Measurements from ENCODE around the gene SPART. TPM values are rescaled to one million over a fixed set of nuclear protein-coding genes. Genes with fewer than 3 reads are reported as not detected.
A peak's percentile ranks its signal among the peaks of the same experiment; 100 is the strongest.

The SPART gene
- total and polyA plus RNA-seq, 9 of the 15 experiments (the other 6 are each of a cell fraction or from before 2014, with no cell fraction given), result 18.7 to 79.0 (median 41.0) TPM

DNA sequence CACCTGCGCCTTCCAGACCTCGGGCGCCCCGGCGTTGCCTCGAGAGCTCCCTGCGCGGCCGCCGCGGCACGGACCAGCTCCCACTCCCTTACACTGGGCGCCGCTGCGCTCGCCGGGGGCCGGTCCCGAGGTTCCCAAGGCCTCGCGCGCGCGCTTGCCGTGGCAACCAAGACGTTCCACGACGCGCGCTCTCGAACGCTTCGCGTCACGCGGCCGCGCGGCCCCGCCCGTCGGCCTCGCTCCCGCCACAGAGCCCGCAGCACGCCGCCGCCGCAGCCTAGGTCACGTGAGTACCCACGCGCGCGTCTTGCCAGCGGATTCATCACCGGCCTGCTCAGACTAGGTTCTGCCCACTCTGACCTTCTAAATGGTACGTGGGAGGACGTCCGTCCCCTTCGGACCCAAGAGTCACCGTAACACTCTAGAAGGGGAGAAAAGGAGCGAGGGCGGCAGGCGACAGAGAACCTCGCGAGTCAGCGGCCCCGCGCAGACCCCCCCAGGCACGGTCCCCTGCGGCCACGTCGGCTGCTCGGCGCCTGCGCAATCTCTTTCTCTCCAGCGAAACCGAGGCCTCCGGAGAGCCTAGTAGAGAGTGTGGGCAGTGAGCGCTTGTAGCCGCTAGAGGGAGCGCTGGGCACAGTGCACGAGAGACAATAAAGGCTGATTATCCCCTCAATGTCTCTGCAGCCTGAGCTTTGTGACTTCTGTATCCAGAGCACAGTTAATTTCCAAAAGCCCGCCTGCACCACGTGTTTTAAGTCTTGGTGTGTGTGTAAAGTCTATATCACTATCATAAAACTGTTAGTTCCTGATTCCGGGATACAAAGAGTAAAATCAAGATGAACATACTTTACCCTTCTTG, at the start of gene SPART (continued):
- TF ChIP-seq, protein P1, sequence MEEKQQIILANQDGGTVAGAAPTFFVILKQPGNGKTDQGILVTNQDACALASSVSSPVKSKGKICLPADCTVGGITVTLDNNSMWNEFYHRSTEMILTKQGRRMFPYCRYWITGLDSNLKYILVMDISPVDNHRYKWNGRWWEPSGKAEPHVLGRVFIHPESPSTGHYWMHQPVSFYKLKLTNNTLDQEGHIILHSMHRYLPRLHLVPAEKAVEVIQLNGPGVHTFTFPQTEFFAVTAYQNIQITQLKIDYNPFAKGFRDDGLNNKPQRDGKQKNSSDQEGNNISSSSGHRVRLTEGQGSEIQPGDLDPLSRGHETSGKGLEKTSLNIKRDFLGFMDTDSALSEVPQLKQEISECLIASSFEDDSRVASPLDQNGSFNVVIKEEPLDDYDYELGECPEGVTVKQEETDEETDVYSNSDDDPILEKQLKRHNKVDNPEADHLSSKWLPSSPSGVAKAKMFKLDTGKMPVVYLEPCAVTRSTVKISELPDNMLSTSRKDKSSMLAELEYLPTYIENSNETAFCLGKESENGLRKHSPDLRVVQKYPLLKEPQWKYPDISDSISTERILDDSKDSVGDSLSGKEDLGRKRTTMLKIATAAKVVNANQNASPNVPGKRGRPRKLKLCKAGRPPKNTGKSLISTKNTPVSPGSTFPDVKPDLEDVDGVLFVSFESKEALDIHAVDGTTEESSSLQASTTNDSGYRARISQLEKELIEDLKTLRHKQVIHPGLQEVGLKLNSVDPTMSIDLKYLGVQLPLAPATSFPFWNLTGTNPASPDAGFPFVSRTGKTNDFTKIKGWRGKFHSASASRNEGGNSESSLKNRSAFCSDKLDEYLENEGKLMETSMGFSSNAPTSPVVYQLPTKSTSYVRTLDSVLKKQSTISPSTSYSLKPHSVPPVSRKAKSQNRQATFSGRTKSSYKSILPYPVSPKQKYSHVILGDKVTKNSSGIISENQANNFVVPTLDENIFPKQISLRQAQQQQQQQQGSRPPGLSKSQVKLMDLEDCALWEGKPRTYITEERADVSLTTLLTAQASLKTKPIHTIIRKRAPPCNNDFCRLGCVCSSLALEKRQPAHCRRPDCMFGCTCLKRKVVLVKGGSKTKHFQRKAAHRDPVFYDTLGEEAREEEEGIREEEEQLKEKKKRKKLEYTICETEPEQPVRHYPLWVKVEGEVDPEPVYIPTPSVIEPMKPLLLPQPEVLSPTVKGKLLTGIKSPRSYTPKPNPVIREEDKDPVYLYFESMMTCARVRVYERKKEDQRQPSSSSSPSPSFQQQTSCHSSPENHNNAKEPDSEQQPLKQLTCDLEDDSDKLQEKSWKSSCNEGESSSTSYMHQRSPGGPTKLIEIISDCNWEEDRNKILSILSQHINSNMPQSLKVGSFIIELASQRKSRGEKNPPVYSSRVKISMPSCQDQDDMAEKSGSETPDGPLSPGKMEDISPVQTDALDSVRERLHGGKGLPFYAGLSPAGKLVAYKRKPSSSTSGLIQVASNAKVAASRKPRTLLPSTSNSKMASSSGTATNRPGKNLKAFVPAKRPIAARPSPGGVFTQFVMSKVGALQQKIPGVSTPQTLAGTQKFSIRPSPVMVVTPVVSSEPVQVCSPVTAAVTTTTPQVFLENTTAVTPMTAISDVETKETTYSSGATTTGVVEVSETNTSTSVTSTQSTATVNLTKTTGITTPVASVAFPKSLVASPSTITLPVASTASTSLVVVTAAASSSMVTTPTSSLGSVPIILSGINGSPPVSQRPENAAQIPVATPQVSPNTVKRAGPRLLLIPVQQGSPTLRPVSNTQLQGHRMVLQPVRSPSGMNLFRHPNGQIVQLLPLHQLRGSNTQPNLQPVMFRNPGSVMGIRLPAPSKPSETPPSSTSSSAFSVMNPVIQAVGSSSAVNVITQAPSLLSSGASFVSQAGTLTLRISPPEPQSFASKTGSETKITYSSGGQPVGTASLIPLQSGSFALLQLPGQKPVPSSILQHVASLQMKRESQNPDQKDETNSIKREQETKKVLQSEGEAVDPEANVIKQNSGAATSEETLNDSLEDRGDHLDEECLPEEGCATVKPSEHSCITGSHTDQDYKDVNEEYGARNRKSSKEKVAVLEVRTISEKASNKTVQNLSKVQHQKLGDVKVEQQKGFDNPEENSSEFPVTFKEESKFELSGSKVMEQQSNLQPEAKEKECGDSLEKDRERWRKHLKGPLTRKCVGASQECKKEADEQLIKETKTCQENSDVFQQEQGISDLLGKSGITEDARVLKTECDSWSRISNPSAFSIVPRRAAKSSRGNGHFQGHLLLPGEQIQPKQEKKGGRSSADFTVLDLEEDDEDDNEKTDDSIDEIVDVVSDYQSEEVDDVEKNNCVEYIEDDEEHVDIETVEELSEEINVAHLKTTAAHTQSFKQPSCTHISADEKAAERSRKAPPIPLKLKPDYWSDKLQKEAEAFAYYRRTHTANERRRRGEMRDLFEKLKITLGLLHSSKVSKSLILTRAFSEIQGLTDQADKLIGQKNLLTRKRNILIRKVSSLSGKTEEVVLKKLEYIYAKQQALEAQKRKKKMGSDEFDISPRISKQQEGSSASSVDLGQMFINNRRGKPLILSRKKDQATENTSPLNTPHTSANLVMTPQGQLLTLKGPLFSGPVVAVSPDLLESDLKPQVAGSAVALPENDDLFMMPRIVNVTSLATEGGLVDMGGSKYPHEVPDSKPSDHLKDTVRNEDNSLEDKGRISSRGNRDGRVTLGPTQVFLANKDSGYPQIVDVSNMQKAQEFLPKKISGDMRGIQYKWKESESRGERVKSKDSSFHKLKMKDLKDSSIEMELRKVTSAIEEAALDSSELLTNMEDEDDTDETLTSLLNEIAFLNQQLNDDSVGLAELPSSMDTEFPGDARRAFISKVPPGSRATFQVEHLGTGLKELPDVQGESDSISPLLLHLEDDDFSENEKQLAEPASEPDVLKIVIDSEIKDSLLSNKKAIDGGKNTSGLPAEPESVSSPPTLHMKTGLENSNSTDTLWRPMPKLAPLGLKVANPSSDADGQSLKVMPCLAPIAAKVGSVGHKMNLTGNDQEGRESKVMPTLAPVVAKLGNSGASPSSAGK (IDR thresholded peaks at IDR 0.05), result peak; percentile 18; the same call in 1 of the 2 replicates
- TF ChIP-seq XRCC5 (IDR thresholded peaks at IDR 0.05; ENCODE audit: low read depth, low read length), result peak; percentile 74; the same call in 1 of the 2 replicates
- TF ChIP-seq, protein P2, sequence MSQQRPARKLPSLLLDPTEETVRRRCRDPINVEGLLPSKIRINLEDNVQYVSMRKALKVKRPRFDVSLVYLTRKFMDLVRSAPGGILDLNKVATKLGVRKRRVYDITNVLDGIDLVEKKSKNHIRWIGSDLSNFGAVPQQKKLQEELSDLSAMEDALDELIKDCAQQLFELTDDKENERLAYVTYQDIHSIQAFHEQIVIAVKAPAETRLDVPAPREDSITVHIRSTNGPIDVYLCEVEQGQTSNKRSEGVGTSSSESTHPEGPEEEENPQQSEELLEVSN (IDR thresholded peaks at IDR 0.05; ENCODE audit: borderline replicate concordance in 1 of 2, extremely low read depth in 1 of 2, insufficient read depth in 1 of 2, insufficient read length in 1 of 2, low read depth in 1 of 2, low read length in 1 of 2, poor library complexity in 1 of 2, severe bottlenecking in 1 of 2), result peak; percentile 77 to 94
- TF ChIP-seq ZNF644 (tag; IDR thresholded peaks at IDR 0.05; ENCODE audit: low read depth), result no peak
- TF ChIP-seq MAZ (CRISPR knock-in tag; conservative IDR thresholded peaks at IDR 0.05 in 1 of 2, IDR thresholded peaks at IDR 0.05 in 1 of 2), result peak in 1 of 2 experiments; percentile 84; a peak in 2 of 4 replicates
- no peak for TF ChIP-seq NR4A1 (CRISPR knock-in tag; IDR thresholded peaks at IDR 0.05)
- peak; percentile 63; the same call in 1 of the 2 replicates for TF ChIP-seq NR4A1 (tag; IDR thresholded peaks at IDR 0.05)
- TF ChIP-seq ZNF764 (CRISPR knock-in tag; IDR thresholded peaks at IDR 0.05; ENCODE audit: low read depth), result no peak
- TF ChIP-seq PHF8 (IDR thresholded peaks at IDR 0.05; ENCODE audit: borderline replicate concordance, low read length), result peak; percentile 60; the same call in 1 of the 2 replicates

Measured in K562 (cell line).